Activated gamma-delta T cell treated with Interleukin-2 at 50 U/mL for 16 hours (primary cell): ENCODE data around the gene DNAJC15.

Source experiments
- DNase-seq: peaks from one replicate; pipeline ENCODE4 v3.0.0-alpha.2; 2020

DNAJC15 gene

GRCh38 chr13:43129511-43130110, 106.2 kb downstream of the DNAJC15 start:
- no peak for DNase-seq

GRCh38 chr13:43132257-43132656, 108.9 kb downstream of the DNAJC15 start:
- no peak for DNase-seq

GRCh38 chr13:43132911-43133310, 109.5 kb downstream of the DNAJC15 start:
- DNase-seq: no peak

GRCh38 chr13:43133792-43134191, 110.4 kb downstream of the DNAJC15 start:
- no peak for DNase-seq

GRCh38 chr13:43134868-43135267, 111.5 kb downstream of the DNAJC15 start:
- DNase-seq: no peak

GRCh38 chr13:43135516-43135915, 112.1 kb downstream of the DNAJC15 start:
- DNase-seq: no peak

- DNase-seq: no peak
These were observed 113.7 kb downstream of the DNAJC15 start for GRCh38 chr13:43136920-43137575.

- no peak for DNase-seq
These were observed 115.8 kb downstream of the DNAJC15 start for GRCh38 chr13:43139211-43139610.

GRCh38 chr13:43139921-43140320, 116.5 kb downstream of the DNAJC15 start:
- DNase-seq: no peak

GRCh38 chr13:43140985-43141384, 117.6 kb downstream of the DNAJC15 start:
- DNase-seq: no peak

GRCh38 chr13:43141685-43142084, 118.3 kb downstream of the DNAJC15 start:
- DNase-seq: no peak

- DNase-seq: no peak
These were observed 120.2 kb downstream of the DNAJC15 start for GRCh38 chr13:43143591-43143990.

- no peak for DNase-seq
These were observed 122.3 kb downstream of the DNAJC15 start for GRCh38 chr13:43145534-43146196.

GRCh38 chr13:43146400-43146799, 123.0 kb downstream of the DNAJC15 start:
- no peak for DNase-seq

- DNase-seq: no peak
These were observed 127.2 kb downstream of the DNAJC15 start for GRCh38 chr13:43150369-43151207.

GRCh38 chr13:43153436-43154090, 130.2 kb downstream of the DNAJC15 start:
- no peak for DNase-seq

- DNase-seq: no peak
These were observed 130.8 kb downstream of the DNAJC15 start for GRCh38 chr13:43154156-43154651.

GRCh38 chr13:43154839-43155238, 131.5 kb downstream of the DNAJC15 start:
- no peak for DNase-seq

- DNase-seq: no peak
These were observed 133.5 kb downstream of the DNAJC15 start for GRCh38 chr13:43156916-43157315.

GRCh38 chr13:43157796-43158195, 134.4 kb downstream of the DNAJC15 start:
- no peak for DNase-seq

- DNase-seq: no peak
These were observed 135.1 kb downstream of the DNAJC15 start for GRCh38 chr13:43158516-43158915.

- no peak for DNase-seq
These were observed 135.7 kb downstream of the DNAJC15 start for GRCh38 chr13:43159026-43159461.
